GM19467 (cell line): ENCODE results near the gene FAM114A2.

Experiments
- ATAC-seq: cut with Tn5 transposase; IDR thresholded peaks from one replicate; pipeline ENCODE4 v1.9.1; 2021; ENCODE audit warnings: mild to moderate bottlenecking, moderate library complexity; ENCODE audit not compliant: unreplicated experiment

FAM114A2 gene

GRCh38 chr5:153952893-153953292, 85.8 kb downstream of the FAM114A2 start:
- ATAC-seq, result no peak

GRCh38 chr5:153952057-153952456, 86.7 kb downstream of the FAM114A2 start:
- no peak for ATAC-seq

GRCh38 chr5:153941265-153941664, 97.4 kb downstream of the FAM114A2 start:
- no peak for ATAC-seq
